IMR-90 (cell line): Measurements from ENCODE around the gene PDZD2.

ENCODE experiments used
- ELK1 ChIP-seq: fragments of 150-350 bp; IDR thresholded peaks from 2 replicates; pipeline ENCODE4 v1.6.1; 2016; ENCODE audit warnings: low read depth, mild to moderate bottlenecking, low read length, moderate library complexity, borderline replicate concordance
- MXI1 ChIP-seq: IDR thresholded peaks from 2 replicates; pipeline ENCODE4 v1.6.1; 2012; ENCODE audit warnings: low read depth, mild to moderate bottlenecking, low read length, moderate library complexity, borderline replicate concordance
- NFE2L2 ChIP-seq: fragments of 150-350 bp; IDR thresholded peaks from 2 replicates; pipeline ENCODE4 v1.6.1; 2016; ENCODE audit warnings: low read depth, mild to moderate bottlenecking, low read length
- POLR2A ChIP-seq: IDR thresholded peaks from 2 replicates; pipeline ENCODE4 v1.6.1; 2012; ENCODE audit warnings: mild to moderate bottlenecking, low read depth, low read length
- SMC3 ChIP-seq: fragments of 150-350 bp; IDR thresholded peaks from 2 replicates; pipeline ENCODE4 v1.6.1; 2016; ENCODE audit warnings: low read depth, mild to moderate bottlenecking, antibody characterized with exemption, low read length, moderate library complexity
- USF2 ChIP-seq: fragments of 150-350 bp; IDR thresholded peaks from 2 replicates; pipeline ENCODE4 v1.6.1; 2017; ENCODE audit warnings: mild to moderate bottlenecking, antibody characterized with exemption, low read length, low read depth
- TF ChIP-seq, protein P1 (sequence below): conservative IDR thresholded peaks from 2 replicates; pipeline ENCODE4 v1.5.1; 2012; ENCODE audit warnings: mild to moderate bottlenecking, low read depth, low read length, improper control_type of control experiment

GRCh38 chr5:31794009-31794408 lies 155.1 kb downstream of the PDZD2 start:
- TF ChIP-seq POLR2A (no peak), MXI1 (no peak), NFE2L2 (no peak), ELK1 (no peak), USF2 (no peak), SMC3 (no peak)
- TF ChIP-seq, protein P1, sequence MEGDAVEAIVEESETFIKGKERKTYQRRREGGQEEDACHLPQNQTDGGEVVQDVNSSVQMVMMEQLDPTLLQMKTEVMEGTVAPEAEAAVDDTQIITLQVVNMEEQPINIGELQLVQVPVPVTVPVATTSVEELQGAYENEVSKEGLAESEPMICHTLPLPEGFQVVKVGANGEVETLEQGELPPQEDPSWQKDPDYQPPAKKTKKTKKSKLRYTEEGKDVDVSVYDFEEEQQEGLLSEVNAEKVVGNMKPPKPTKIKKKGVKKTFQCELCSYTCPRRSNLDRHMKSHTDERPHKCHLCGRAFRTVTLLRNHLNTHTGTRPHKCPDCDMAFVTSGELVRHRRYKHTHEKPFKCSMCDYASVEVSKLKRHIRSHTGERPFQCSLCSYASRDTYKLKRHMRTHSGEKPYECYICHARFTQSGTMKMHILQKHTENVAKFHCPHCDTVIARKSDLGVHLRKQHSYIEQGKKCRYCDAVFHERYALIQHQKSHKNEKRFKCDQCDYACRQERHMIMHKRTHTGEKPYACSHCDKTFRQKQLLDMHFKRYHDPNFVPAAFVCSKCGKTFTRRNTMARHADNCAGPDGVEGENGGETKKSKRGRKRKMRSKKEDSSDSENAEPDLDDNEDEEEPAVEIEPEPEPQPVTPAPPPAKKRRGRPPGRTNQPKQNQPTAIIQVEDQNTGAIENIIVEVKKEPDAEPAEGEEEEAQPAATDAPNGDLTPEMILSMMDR, result no peak
